Upper lobe of right lung (tissue), 1 donor: ENCODE results near the gene MRPL55. TPM values are rescaled to one million over a fixed set of nuclear protein-coding genes. Genes with fewer than 3 reads are reported as not detected.
A peak's percentile ranks its signal among the peaks of the same experiment; 100 is the strongest.

Experiments used
- ATAC-seq: fragments of 200-7000 bp; cut with Tn5 transposase; one replicate; pipeline ENCODE4 v1.9.1; 2020; ENCODE audit warnings: mild to moderate bottlenecking, moderate library complexity
- DNase-seq: peaks from one replicate; pipeline ENCODE4 v3.0.0-alpha.2; 2020
- H3K27ac ChIP-seq: fragments of 200-600 bp; one replicate; pipeline ENCODE4 v1.8.0; 2022
- H3K27me3 ChIP-seq: fragments of 200-600 bp; one replicate; pipeline ENCODE4 v1.8.0; 2022; ENCODE audit warnings: mild to moderate bottlenecking
- H3K36me3 ChIP-seq: fragments of 200-600 bp; one replicate; pipeline ENCODE4 v1.8.0; 2022
- H3K4me1 ChIP-seq: fragments of 200-600 bp; one replicate; pipeline ENCODE4 v1.8.0; 2022
- H3K4me3 ChIP-seq: fragments of 200-600 bp; one replicate; pipeline ENCODE4 v1.8.0; 2022; ENCODE audit warnings: mild to moderate bottlenecking
- H3K9me3 ChIP-seq: fragments of 200-600 bp; one replicate; pipeline ENCODE4 v1.8.0; 2022
- intact Hi-C: fragments of 100-400 bp; cut with DNase I; formaldehyde crosslinking; loops from one replicate; pipeline ENCODE4 v1.11.0; 2022
- total RNA-seq: library from RNA; stranded (reverse); fragmentation: NEBNext Ultra II Directional; extraction: Animal tissue kit (Norgen Biotek cat#: 25700); gene quantifications from one replicate; pipeline ENCODE4 v1.2.1, GENCODE V29; 2021
- TF ChIP-seq, protein P1 (sequence below): fragments of 200-600 bp; IDR thresholded peaks from one replicate; pipeline ENCODE4 v1.8.0; 2022; ENCODE audit warnings: antibody characterized with exemption
- donor health status: DM: no; HTN: yes; CAD: no; lungs with severe emphysema.

The MRPL55 gene
- total RNA-seq, 1 donor from 2014 or later: 39.9 TPM

DNA sequence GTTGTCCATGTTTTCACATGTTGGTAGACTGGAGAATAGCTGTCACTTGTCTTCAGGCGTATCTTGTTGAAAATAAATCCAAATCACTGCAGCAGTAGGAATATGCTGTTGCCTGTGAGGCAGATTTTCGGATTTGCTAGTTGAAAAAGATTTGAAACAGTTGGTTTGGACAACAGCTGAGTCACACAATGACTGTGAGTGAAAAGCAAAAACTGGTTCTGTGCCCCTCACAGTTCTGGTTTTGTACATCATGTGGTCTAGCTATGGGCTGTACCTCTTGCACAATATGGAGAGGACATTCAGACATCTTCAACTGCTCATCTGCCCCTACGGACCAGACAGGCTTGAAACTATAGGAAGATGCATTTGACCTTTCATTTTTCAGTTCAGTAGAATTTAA, 24.8 kb downstream of the MRPL55 start:
- intact Hi-C loops: no loop called here
- no peak for DNase-seq
- Histone ChIP-seq H3K36me3 (peaks cover 11% of the 10 kb centered on the region), H3K27me3 (no peaks in the 10 kb centered on the region), H3K4me1 (peaks cover 67% of the 10 kb centered on the region), H3K4me3 (peak overlapping the region; percentile 84), H3K27ac (peak overlapping the region; percentile 99), H3K9me3 (no peaks in the 10 kb centered on the region)
- TF ChIP-seq, protein P1, sequence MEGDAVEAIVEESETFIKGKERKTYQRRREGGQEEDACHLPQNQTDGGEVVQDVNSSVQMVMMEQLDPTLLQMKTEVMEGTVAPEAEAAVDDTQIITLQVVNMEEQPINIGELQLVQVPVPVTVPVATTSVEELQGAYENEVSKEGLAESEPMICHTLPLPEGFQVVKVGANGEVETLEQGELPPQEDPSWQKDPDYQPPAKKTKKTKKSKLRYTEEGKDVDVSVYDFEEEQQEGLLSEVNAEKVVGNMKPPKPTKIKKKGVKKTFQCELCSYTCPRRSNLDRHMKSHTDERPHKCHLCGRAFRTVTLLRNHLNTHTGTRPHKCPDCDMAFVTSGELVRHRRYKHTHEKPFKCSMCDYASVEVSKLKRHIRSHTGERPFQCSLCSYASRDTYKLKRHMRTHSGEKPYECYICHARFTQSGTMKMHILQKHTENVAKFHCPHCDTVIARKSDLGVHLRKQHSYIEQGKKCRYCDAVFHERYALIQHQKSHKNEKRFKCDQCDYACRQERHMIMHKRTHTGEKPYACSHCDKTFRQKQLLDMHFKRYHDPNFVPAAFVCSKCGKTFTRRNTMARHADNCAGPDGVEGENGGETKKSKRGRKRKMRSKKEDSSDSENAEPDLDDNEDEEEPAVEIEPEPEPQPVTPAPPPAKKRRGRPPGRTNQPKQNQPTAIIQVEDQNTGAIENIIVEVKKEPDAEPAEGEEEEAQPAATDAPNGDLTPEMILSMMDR: no peak
- no peak for ATAC-seq

- TF ChIP-seq, protein P1: no peak
- DNase-seq (peak; percentile 73), ATAC-seq (peak; percentile 15)
- Histone ChIP-seq H3K27me3 (no peaks in the 10 kb centered on the region), H3K4me3 (peak overlapping the region; percentile 84), H3K27ac (peak overlapping the region; percentile 99), H3K4me1 (peaks cover 62% of the 10 kb centered on the region), H3K36me3 (peaks cover 8% of the 10 kb centered on the region), H3K9me3 (no peaks in the 10 kb centered on the region)
- intact Hi-C loops: no loop called here
Measured at GRCh38 chr1:228083871-228084278, 25.2 kb downstream of the MRPL55 start.

DNA sequence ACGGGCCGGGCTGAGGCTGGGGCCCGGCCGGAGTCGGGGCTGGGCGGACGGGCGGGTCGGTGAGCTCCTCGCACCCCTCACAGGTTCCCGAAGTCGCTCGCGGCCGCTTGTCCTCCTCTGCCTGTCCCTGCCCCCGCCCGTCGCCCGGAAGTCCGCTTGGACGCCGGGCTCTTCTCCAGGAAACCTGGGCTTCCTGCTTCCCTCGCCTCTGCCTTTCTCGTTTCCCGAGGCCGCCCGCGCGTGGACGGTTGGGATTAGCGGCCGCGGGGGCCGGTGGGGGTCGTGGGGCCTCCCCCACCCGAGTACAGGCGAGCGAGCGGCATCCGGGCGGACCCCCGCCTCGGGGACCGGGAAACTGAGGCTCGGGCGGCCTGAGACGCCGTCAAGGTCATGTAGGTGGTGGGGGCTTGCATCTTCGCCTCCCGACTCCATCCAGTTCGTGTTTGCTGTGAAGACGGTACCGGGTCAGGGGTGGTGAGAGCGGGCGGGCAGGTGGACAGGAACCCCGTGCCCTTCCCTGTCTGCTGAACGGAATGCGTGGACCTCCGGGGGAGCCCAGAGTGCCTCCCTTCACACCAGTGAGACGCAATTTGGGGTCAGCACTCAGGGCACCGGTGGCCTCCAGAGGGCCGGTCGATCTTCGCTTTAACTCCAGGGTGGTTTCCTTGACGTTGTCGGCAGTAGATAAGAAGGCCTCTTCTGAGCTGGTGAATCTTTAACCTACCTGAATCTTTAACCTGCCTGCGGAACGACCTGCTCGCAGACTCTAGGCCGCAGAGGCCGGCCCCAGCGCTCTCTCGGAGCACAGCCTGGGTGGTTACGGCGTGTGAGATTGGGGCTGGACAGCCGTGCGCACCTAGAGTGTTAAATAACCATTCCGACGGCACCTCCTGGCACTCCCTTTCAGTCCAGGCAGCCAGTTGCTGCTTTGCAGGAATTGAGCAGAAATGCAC, 25.9 kb downstream of the MRPL55 start:
- H3K4me3 ChIP-seq: peak overlapping the region; percentile 84
- ATAC-seq (peak; percentile 32), DNase-seq (peak; percentile 87)
- peaks cover 1% of the 10 kb centered on the region for H3K36me3 ChIP-seq
- peaks cover 55% of the 10 kb centered on the region for H3K4me1 ChIP-seq
- intact Hi-C loops: no loop called here
- TF ChIP-seq, protein P1: no peak
- no peaks in the 10 kb centered on the region for H3K9me3 ChIP-seq
- peak overlapping the region; percentile 99 for H3K27ac ChIP-seq
- no peaks in the 10 kb centered on the region for H3K27me3 ChIP-seq

DNA sequence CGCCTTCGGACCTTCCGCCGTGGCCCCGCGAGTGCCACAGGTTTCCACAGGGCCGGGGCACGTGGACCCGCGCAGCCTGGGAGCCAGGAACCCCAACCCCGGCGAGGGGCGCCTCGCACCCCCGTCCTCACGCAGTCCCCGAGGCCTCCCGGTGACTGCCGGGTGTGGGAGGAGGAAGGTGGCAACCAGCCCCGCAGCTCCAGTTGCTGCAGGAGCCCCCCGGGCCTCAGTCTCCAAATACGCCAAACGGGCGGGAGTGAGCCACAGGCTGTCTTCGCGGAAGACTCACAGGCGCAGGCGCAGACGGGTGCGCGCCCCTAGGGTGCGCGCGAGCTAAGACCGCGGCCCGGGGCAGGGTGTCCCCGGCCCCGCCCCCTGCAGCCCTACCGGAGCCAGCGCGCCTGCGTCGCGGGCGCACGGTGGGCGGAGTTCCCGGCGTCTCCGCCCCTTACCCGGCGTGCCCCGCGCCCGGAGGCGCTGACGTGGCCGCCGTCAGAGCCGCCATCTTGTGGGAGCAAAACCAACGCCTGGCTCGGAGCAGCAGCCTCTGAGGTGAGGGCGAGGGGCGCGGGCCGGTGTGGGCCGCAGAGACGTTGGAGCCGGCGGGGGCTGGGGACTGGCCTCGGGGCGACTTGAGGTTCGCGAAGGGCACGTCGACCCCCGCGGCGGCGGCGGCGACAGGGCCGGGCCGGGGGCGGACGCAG, 26.7 kb downstream of the MRPL55 start, which contains the start of gene ARF1:
Gene ARF1 (plus strand): TSS at position 495 of the 704 bp plus-strand sequence. CDS start 14,407 bp downstream, outside the sequence.
- H3K9me3 ChIP-seq: no peaks in the 10 kb centered on the region
- intact Hi-C loops: no loop called here
- peak within 1 kb of the TSS; percentile 84 for H3K4me3 ChIP-seq
- ATAC-seq (peak; percentile 96), DNase-seq (peak; percentile 96)
- H3K36me3 ChIP-seq: no peaks in the 10 kb centered on the region
- peaks cover 47% of the 10 kb centered on the region for H3K4me1 ChIP-seq
- H3K27ac ChIP-seq: peak within 1 kb of the TSS; percentile 99
- no peaks in the 10 kb centered on the region for H3K27me3 ChIP-seq
- TF ChIP-seq, protein P1: no peak

- intact Hi-C loops: no loop called here
- ATAC-seq (peak; percentile 0), DNase-seq (peak; percentile 65)
- no peaks in the 10 kb centered on the region for H3K9me3 ChIP-seq
- no peaks in the 10 kb centered on the region for H3K27me3 ChIP-seq
- no peaks in the 10 kb centered on the region for H3K36me3 ChIP-seq
- H3K4me1 ChIP-seq: peaks cover 40% of the 10 kb centered on the region
- H3K4me3 ChIP-seq: peak overlapping the region; percentile 84
- TF ChIP-seq, protein P1: no peak
- H3K27ac ChIP-seq: peak overlapping the region; percentile 99
Measured at GRCh38 chr1:228081578-228082213, 27.4 kb downstream of the MRPL55 start.
